Natural killer cell treated with Interleukin-12 subunit alpha and Interleukin-12 subunit beta and Interleukin-15 and Interleukin-18, amount 100 ng/mL, for 72 hours (primary cell): ENCODE data around the gene FAM217B. TPM values are rescaled to one million over a fixed set of nuclear protein-coding genes. Genes with fewer than 3 reads are reported as not detected.

ENCODE experiments used
- ATAC-seq, 2 donors: fragments of 150-1000 bp; cut with Tn5 transposase in 1 of 2; sonication (Bioruptor Pico), chemical (Tn5 transposase) in 1 of 2; 2 replicates each; pipeline ENCODE4 v1.10.0; 2021
- DNase-seq: peaks from one replicate; pipeline ENCODE4 v3.0.0; 2022; ENCODE audit warnings: low spot score
- H3K27ac Mint-ChIP-seq, 2 donors: 1 replicate in 1 of 2; 2 replicates in 1 of 2; pipeline ENCODE4 v1.8.0; 2022; ENCODE audit warnings: mixed read lengths in 2 of 2, mild to moderate bottlenecking in 1 of 2, moderate library complexity in 1 of 2
- H3K27me3 Mint-ChIP-seq, 2 donors: 1 replicate in 1 of 2; 2 replicates in 1 of 2; pipeline ENCODE4 v1.8.0; 2022; ENCODE audit warnings: mixed read lengths in 2 of 2
- H3K36me3 Mint-ChIP-seq: one replicate; pipeline ENCODE4 v1.8.0; 2022; ENCODE audit warnings: mixed read lengths
- H3K4me1 Mint-ChIP-seq, 2 donors: 1 replicate in 1 of 2; 2 replicates in 1 of 2; pipeline ENCODE4 v1.8.0; 2022; ENCODE audit warnings: low read depth in 2 of 2, mixed read lengths in 2 of 2, mild to moderate bottlenecking in 1 of 2
- H3K4me3 Mint-ChIP-seq: one replicate; pipeline ENCODE4 v1.8.0; 2022; ENCODE audit warnings: mixed read lengths
- H3K9me3 Mint-ChIP-seq: 2 replicates; pipeline ENCODE4 v1.8.0; 2022; ENCODE audit warnings: mixed read lengths
- total RNA-seq, 2 donors: library from RNA; stranded (reverse); gene quantifications; one replicate each; pipeline ENCODE4 v1.2.3, GENCODE V29; 2022

Gene FAM217B
- total RNA-seq, 2 donors from 2014 or later, result 27.7 to 31.7 TPM

DNA sequence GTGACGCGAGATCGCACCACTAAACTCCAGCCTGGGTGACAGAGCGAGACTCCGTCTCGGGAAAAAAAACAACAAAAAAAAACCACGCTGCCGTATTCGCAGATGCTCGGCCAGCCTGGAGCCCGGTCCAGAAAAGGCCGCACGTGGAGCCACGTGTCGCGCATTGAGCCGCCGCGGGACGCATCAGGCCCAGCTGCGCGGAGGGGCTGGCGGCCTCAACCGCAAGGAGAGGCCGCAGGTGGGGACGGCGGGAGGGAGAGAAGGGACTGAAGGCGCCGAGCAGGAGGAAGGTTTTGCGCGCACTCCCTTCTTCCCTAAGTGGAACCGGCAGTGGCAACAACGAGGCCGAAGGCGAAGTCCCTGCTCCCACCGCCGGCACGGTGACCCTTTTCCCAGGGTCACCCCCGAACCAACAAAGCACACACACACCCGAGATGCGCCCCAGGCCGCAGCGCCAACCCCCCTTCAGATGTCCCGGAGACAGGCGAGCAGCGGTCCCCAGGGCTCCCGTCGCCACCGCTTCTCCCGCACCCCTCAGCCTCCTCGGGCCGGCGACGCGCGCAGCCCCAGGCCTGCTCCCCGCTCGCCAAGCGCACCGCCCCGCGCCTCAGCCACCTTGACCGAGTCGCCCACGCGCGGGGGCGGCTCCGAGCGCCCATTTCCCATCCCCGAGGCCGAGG is 7.4 kb upstream of the FAM217B start:
- Mint-ChIP-seq H3K27me3 (peaks cover 0 to 4% of the 10 kb centered on the region in 2 donors), H3K36me3 (no peaks in the 10 kb centered on the region), H3K27ac (no peak overlapping the region), H3K4me1 (peaks cover 6 to 8% of the 10 kb centered on the region in 2 donors), H3K4me3 (no peak overlapping the region), H3K9me3 (no peaks in the 10 kb centered on the region)
- DNase-seq, result no peak
- no peak for ATAC-seq

DNA sequence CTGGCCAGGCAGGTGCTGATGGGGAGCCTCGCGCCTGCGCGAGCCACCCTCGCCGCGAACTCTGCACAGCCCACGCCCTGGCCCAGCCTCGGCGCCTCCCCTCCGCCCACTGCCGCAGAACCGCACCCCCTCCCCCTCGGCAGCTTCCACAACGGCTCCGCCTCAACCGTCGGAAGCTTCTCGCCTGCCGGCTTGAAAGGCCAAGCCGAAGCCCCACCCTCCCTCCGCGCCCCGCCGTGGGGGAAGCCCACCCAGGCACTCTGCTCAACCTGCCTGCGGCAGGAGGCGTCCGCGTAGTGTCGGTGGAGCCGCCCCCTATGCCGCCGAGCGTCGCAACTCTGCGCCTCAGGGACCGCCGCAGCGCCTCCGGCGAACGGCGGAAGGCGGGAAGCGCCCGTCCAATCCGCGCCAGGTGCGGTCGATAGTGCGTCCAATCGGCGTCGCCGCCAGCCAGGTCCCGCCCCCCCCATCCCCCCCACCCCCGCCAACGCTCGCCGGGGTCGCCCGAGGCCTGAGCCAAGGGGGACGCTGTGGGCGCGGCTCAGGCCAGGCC is 6.8 kb upstream of the FAM217B start, which contains the start of gene SYCP2:
Gene SYCP2, minus strand, starts transcription at position 342 of the 553 bp plus-strand sequence. CDS start 11,224 bp downstream, outside the sequence.
- no peaks in the 10 kb centered on the region for H3K9me3 Mint-ChIP-seq
- H3K4me1 Mint-ChIP-seq, result peaks cover 11% of the 10 kb centered on the region in 2 donors

DNA sequence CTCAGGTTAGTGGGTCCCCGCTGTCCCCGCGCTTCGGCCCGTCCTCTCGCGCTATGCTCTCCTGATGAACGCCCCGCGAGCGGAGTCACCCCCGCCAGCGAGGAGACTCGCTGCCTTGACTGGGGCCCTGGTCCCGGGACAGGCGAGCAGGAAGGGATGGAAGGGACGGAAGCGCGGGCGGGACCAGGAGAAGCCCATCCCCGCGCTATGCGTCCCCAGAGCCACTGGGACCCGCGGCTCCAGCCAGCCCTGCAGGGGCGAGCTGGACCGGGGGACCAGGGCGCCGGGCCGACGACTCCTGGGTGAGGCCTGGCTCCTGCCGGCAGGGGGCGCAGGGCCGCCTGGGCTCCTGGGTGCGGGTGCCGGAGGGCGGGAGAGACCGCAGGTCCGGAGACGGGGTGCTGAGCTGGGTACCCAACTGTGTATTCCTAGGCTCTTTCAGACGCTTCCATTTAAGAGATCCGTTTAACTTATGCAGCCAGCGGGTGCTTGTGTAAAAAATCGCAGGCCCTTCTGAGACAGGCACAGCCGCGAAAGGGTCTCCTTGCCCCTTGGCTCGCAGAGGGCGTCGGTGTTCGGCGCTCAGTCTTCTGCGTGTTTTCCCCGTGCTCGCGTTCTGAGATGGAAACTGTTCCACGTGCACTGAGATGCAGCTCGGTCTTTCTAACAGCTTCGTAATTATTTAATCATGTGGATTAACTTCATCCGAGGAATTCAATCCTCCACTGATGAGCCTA is 6.2 kb upstream of the FAM217B start:
- H3K27ac Mint-ChIP-seq, result no peak overlapping the region
- ATAC-seq (peak; percentile 90 to 92), DNase-seq (peak; percentile 87)
- H3K27me3 Mint-ChIP-seq, result peaks cover 0 to 1% of the 10 kb centered on the region in 2 donors
- peak overlapping the region; percentile 75 for H3K4me3 Mint-ChIP-seq
- peaks cover 16 to 17% of the 10 kb centered on the region in 2 donors for H3K4me1 Mint-ChIP-seq
- H3K36me3 Mint-ChIP-seq, result no peaks in the 10 kb centered on the region
- H3K9me3 Mint-ChIP-seq, result no peaks in the 10 kb centered on the region

More for the DNA sequence above, 6.8 kb upstream of the FAM217B start, which contains the start of gene SYCP2:
- H3K4me3 Mint-ChIP-seq, result peak within 1 kb of the TSS; percentile 75
- no peaks in the 10 kb centered on the region for H3K36me3 Mint-ChIP-seq
- no peak within 1 kb of the TSS for H3K27ac Mint-ChIP-seq
- peaks cover 0 to 4% of the 10 kb centered on the region in 2 donors for H3K27me3 Mint-ChIP-seq
- DNase-seq, result peak; percentile 67
- peak; percentile 79 to 88 for ATAC-seq

DNA sequence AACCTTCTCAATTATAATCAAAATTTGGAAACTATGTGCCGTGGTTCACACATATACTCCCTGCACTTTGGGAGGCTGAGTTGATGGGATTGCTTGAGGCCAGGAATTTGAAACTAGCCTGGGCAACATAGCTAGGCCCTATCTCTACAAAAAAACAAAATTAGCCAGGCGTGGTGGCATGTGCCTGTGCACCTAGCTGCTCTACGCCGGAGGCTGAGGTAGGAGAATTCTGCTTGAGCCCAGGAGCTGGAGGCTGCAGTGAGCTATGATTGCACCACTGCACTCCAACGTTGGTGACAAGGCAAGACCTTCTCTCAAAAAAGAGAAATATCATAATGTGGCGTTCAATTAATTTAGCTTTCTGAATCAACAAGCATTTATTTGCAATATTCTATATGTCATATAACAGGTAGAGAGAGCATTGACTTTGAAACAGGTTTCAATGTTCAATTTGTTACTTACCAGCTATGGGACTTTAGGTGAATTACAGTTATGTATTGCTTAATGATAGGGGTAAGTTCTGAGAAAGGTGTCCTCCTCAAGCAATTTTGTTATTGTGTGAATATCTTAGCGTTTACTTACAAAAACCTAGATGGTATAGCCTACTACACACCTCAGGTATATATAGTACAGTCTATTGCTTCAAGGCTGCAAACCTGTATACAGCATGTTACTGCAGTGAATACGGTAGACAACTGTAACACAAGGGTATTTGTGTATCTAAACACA is 4.6 kb upstream of the FAM217B start:
- Mint-ChIP-seq H3K9me3 (no peaks in the 10 kb centered on the region), H3K4me3 (no peak overlapping the region), H3K27me3 (no peaks in the 10 kb centered on the region), H3K4me1 (peaks cover 17 to 19% of the 10 kb centered on the region in 2 donors), H3K36me3 (no peaks in the 10 kb centered on the region), H3K27ac (no peak overlapping the region)
- DNase-seq, result no peak
- ATAC-seq, result no peak

DNA sequence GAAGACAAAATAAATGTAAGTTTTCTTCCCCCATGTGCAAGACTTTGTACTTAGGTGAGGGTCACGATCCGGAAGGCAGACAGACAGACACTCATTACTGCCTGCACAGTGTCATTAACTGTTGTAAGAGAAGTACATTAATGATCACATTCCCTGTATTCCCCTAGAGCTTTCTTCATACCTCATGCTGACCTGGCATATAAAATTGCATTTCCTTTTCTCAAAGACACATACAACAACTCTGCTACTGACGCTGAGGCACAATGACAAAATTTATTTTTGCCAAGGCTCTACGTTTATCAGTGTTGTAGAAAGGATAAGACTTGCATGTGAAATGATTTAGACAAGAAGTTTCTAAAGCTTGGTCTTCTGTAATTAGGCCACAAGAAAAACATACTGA is 3.8 kb upstream of the FAM217B start:
- no peaks in the 10 kb centered on the region for H3K27me3 Mint-ChIP-seq
- DNase-seq, result no peak
- H3K4me3 Mint-ChIP-seq, result no peak overlapping the region
- no peak overlapping the region for H3K27ac Mint-ChIP-seq
- peaks cover 23 to 25% of the 10 kb centered on the region in 2 donors for H3K4me1 Mint-ChIP-seq
- H3K36me3 Mint-ChIP-seq, result no peaks in the 10 kb centered on the region
- ATAC-seq, result no peak
- H3K9me3 Mint-ChIP-seq, result no peaks in the 10 kb centered on the region

DNA sequence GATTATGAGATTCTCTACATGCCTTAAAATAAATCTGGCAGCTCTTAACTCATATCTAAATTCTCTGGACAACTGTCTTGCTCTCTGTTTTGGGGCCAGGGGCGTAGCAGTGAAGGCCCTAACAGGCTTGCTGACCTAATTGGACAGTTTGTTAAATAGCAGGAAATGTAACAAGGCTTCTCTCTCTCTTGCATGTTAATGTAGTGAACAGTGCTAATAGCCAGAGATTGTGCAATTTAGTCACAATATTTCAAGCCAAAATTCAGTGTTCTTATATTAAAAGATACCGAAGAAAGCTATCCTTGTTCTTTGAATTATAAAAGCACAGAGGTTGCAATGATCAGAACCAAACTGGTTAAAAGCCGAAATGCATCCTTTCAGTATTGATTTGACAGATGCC is 3.0 kb upstream of the FAM217B start:
- Mint-ChIP-seq H3K27ac (no peak overlapping the region), H3K4me1 (peaks cover 27 to 29% of the 10 kb centered on the region in 2 donors), H3K4me3 (peak overlapping the region; percentile 22), H3K9me3 (no peaks in the 10 kb centered on the region), H3K36me3 (no peaks in the 10 kb centered on the region), H3K27me3 (no peaks in the 10 kb centered on the region)
- ATAC-seq (no peak), DNase-seq (no peak)

DNA sequence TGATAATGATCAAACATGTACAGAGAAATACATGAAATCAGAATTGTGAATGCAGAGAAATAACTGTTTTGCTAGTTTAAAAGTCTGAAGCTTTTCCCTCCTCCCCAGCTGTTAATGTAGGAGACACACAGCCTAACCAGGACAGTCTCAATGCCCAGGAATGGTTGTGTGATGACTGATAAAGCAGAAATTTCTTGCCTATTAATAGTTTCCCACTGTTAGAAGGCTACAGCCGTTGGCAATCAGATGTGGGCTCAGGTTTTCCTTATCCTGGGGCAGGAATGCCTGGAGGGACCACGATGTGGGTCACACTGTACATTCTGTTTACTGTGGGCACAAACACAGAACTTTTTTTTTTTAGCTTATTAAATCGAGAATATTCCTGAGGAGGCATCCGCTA is 2.0 kb upstream of the FAM217B start:
- Mint-ChIP-seq H3K27me3 (no peaks in the 10 kb centered on the region), H3K9me3 (no peaks in the 10 kb centered on the region), H3K27ac (peak overlapping the region; percentile 74 to 86), H3K4me3 (peak overlapping the region; percentile 88), H3K4me1 (peaks cover 27 to 29% of the 10 kb centered on the region in 2 donors), H3K36me3 (no peaks in the 10 kb centered on the region)
- ATAC-seq (no peak), DNase-seq (no peak)

DNA sequence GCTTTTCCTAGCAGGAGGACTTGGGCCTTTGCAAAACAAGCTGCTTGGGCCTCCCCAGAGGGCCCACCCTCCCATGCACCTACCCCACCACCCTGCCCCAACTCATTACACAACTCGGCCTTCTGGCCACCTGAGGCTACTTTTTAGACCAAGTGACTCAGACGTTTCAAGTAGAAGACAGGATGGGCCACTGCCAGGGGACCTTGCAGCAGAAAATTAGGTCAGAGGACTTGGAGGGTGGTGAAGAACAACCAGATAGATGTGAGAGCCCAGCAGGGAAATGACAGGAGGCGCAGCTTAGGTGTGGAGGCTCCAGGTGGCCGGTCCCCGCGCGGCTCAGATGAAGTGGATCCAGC is 1.5 kb upstream of the FAM217B start:
- Mint-ChIP-seq H3K27me3 (no peaks in the 10 kb centered on the region), H3K36me3 (no peaks in the 10 kb centered on the region), H3K27ac (peak overlapping the region; percentile 74 to 86), H3K9me3 (no peaks in the 10 kb centered on the region), H3K4me1 (peaks cover 27 to 29% of the 10 kb centered on the region in 2 donors), H3K4me3 (peak overlapping the region; percentile 88)
- ATAC-seq (no peak), DNase-seq (no peak)

DNA sequence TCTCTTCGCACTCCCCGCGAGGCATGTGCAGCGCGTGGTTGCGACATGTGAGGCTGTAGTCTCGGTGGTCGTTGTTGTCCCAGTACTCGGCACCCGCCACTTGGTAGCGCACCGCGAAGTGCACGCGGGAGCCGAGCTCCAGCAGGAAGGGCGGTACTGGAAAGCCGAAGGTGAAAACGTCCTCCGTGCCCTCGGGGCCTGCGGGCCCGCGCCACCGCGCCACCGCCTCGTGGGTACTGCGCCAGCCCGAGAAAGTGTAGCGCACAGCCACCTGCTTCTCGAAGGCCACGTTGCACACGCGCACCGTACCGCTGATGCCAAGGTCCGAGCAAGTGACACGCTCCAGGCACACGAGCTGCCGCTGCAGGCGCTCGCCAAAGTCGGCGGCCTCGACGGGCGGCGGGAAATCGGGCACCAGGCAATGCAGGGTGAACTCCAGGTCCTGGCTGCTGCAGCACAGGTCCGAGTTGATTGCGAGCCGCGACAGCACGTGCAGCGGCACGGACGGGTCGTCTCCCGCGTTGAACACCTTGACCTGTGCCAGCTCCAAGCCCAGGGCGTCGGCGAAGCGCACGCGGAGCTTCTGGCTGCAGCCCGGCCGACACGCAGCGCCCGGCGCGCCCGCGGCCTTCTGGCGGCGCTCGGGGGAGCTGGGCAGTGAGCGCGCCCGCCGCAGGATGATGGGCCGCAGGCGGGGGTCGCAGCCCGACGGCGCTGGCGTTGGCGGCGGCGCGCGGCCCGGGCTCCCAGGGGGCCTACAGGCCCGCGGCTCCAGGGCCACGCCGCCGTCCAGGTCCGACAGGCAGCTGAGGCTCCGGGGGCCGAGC is 924 bp upstream of the FAM217B start:
- Mint-ChIP-seq H3K4me1 (peaks cover 27 to 29% of the 10 kb centered on the region in 2 donors), H3K9me3 (no peaks in the 10 kb centered on the region), H3K27me3 (no peaks in the 10 kb centered on the region), H3K4me3 (peak overlapping the region; percentile 100), H3K36me3 (peaks cover 2% of the 10 kb centered on the region), H3K27ac (peak overlapping the region; percentile 74 to 96)
- no peak for DNase-seq
- no peak for ATAC-seq

DNA sequence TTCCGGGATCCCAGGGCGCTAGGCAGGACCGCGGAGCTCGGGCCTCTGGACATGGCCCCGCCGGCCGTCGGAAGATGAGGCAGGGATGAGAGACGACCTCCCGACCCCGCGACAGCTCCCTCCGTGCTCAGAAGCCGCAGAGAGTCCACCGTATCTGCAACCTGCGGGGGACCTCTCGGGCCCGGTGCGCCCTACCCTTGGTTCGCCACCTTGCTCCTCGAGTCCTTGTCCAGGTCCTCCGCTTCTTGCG is 385 bp upstream of the FAM217B start:
- Mint-ChIP-seq H3K27me3 (no peaks in the 10 kb centered on the region), H3K27ac (peak overlapping the region; percentile 95 to 96), H3K9me3 (no peaks in the 10 kb centered on the region), H3K4me3 (peak overlapping the region; percentile 100), H3K36me3 (peaks cover 7% of the 10 kb centered on the region), H3K4me1 (peaks cover 27 to 29% of the 10 kb centered on the region in 2 donors)
- no peak for DNase-seq
- peak; percentile 47 to 49 for ATAC-seq

DNA sequence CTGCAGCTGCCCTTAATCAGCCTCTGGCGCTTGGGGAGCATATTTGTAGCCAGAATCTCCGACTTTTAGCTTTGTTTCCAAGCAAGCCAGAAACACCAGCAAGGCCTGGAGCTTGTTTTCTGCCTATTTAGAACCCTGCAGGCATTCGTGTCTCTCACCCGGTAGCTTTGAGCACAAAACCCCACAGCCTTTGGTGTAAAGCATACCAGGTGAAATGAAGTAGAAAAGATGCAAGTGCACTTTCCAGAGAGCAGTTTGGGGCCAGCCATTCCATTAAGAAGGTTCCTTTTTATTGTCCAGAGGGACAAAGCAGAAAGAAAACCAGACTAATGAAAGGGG is 736 bp downstream of the FAM217B start:
- no peak for ATAC-seq
- H3K4me1 Mint-ChIP-seq, result peaks cover 27 to 29% of the 10 kb centered on the region in 2 donors
- no peak for DNase-seq
- peaks cover 8% of the 10 kb centered on the region for H3K36me3 Mint-ChIP-seq
- H3K9me3 Mint-ChIP-seq, result no peaks in the 10 kb centered on the region
- no peaks in the 10 kb centered on the region for H3K27me3 Mint-ChIP-seq
- peak overlapping the region; percentile 100 for H3K4me3 Mint-ChIP-seq
- peak overlapping the region; percentile 95 to 96 for H3K27ac Mint-ChIP-seq

DNA sequence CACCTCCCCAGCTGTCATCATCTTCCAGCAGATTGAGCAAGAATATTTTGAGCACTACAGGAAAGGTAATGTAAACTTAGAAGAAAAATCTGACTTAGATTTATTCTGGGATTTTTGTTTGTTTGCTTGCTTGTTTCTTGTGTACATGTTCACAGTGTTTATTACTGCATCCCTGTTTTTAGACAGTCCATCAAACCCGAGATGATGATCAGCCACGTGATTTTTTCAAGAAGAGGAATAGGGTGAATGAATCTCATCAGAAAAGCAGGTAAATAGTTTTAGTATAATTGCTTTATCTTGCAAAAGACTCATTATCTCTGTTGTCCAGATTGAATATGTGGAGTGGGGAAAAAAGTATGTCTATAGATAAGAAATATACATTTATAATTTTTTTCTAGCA is 2.1 kb downstream of the FAM217B start:
- H3K9me3 Mint-ChIP-seq, result no peaks in the 10 kb centered on the region
- peaks cover 23 to 24% of the 10 kb centered on the region in 2 donors for H3K4me1 Mint-ChIP-seq
- no peak for DNase-seq
- no peaks in the 10 kb centered on the region for H3K27me3 Mint-ChIP-seq
- no peak overlapping the region for H3K4me3 Mint-ChIP-seq
- peaks cover 8% of the 10 kb centered on the region for H3K36me3 Mint-ChIP-seq
- peak overlapping the region in 1 of 2 donors; percentile 96 for H3K27ac Mint-ChIP-seq
- no peak for ATAC-seq

DNA sequence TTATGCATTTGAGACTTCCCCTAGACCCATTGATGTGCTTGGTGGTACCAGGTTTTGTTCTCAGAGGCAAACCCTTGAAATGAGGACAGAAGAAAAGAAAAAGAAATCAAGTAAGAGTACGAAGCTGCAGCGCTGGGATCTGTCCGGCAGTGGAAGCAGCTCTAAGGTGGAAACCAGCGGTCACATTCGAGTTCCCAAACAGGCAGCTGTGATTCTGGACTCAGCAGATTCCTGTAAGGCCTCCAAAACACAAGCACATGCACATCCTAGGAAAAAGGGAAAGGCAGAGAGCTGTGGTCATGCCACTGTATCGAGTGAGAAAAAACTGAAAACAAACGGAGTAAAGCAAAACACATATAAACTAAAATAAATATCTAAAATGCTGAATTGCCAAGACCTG is 4.5 kb downstream of the FAM217B start:
- no peaks in the 10 kb centered on the region for H3K27me3 Mint-ChIP-seq
- H3K27ac Mint-ChIP-seq, result no peak overlapping the region
- peaks cover 8% of the 10 kb centered on the region for H3K36me3 Mint-ChIP-seq
- H3K4me1 Mint-ChIP-seq, result peaks cover 20 to 21% of the 10 kb centered on the region in 2 donors
- ATAC-seq, result no peak
- H3K9me3 Mint-ChIP-seq, result no peaks in the 10 kb centered on the region
- DNase-seq, result no peak
- no peak overlapping the region for H3K4me3 Mint-ChIP-seq
